Brain microvascular endothelial cell (primary cell): ENCODE data around the gene TIMP2.

Experiments used
- DNase-seq: peaks from one replicate; pipeline ENCODE4 v3.0.0-alpha.2; 2020
- H3K27ac ChIP-seq: fragments of 250-450 bp; sonication (Bioruptor Pico); 2 replicates; pipeline ENCODE4 v1.5.1; 2020; ENCODE audit warnings: mild to moderate bottlenecking, moderate library complexity
- H3K27me3 ChIP-seq: fragments of 250-450 bp; sonication (Bioruptor Pico); replicated peaks from 2 replicates; pipeline ENCODE4 v1.5.1; 2020; ENCODE audit warnings: mild to moderate bottlenecking
- H3K36me3 ChIP-seq: fragments of 250-450 bp; sonication (Bioruptor Pico); replicated peaks from 2 replicates; pipeline ENCODE4 v1.5.1; 2020; ENCODE audit warnings: mild to moderate bottlenecking
- H3K4me3 ChIP-seq: 2 replicates; pipeline ENCODE4 v1.5.1; 2011; ENCODE audit warnings: low read depth, mild to moderate bottlenecking, control low read depth, low read length, moderate library complexity
- CTCF ChIP-seq: IDR thresholded peaks from 2 replicates; pipeline ENCODE4 v1.5.1; 2011; ENCODE audit warnings: low read depth, mild to moderate bottlenecking, moderate library complexity, low read length, control low read depth, inconsistent platforms; ENCODE audit errors: missing control alignments
- in situ Hi-C: cut with HindIII; loops from 2 replicates; pipeline ENCODE4 v1.10.0; 2017; ENCODE audit warnings: low sequenced_read_pairs, low pct_ligation_motif_present

Gene TIMP2

GRCh38 chr17:78829477-78829876, 95.7 kb downstream of the TIMP2 start:
- DNase-seq: no peak
- no peaks in the 10 kb centered on the region for H3K27me3 ChIP-seq
- no peak for TF ChIP-seq CTCF
- in situ Hi-C loops: no loop called here
- peaks cover 69% of the 10 kb centered on the region for H3K36me3 ChIP-seq
- H3K27ac ChIP-seq: no peak overlapping the region
- no peak overlapping the region for H3K4me3 ChIP-seq

GRCh38 chr17:78828470-78829185, 96.6 kb downstream of the TIMP2 start:
- TF ChIP-seq CTCF: peak; percentile 81
- in situ Hi-C loops: no loop called here
- Histone ChIP-seq H3K4me3 (no peak overlapping the region), H3K27ac (peak overlapping the region; percentile 39), H3K36me3 (peaks cover 68% of the 10 kb centered on the region), H3K27me3 (no peaks in the 10 kb centered on the region)
- DNase-seq: peak; percentile 73

GRCh38 chr17:78826836-78827509, 98.2 kb downstream of the TIMP2 start:
- no peak overlapping the region for H3K4me3 ChIP-seq
- H3K27ac ChIP-seq: peak overlapping the region; percentile 94
- no peaks in the 10 kb centered on the region for H3K27me3 ChIP-seq
- TF ChIP-seq CTCF: no peak
- in situ Hi-C loops: no loop called here
- H3K36me3 ChIP-seq: peaks cover 53% of the 10 kb centered on the region
- DNase-seq: no peak

- peak; percentile 72 for DNase-seq
- no peak overlapping the region for H3K4me3 ChIP-seq
- no peak for TF ChIP-seq CTCF
- in situ Hi-C loops: no loop called here
- H3K27me3 ChIP-seq: no peaks in the 10 kb centered on the region
- H3K27ac ChIP-seq: peak overlapping the region; percentile 94
- H3K36me3 ChIP-seq: peaks cover 57% of the 10 kb centered on the region
These were observed 98.8 kb downstream of the TIMP2 start for GRCh38 chr17:78826421-78826820.

GRCh38 chr17:78825696-78826095, 99.5 kb downstream of the TIMP2 start:
- peak overlapping the region; percentile 94 for H3K27ac ChIP-seq
- no peaks in the 10 kb centered on the region for H3K27me3 ChIP-seq
- no peak for TF ChIP-seq CTCF
- no peak overlapping the region for H3K4me3 ChIP-seq
- DNase-seq: no peak
- in situ Hi-C loops: no loop called here
- H3K36me3 ChIP-seq: peaks cover 56% of the 10 kb centered on the region
